NCI-H2196 treated with DMSO at 0.1 percent for 48 hours (cell line): ENCODE measurements around the gene REC8.
A peak's percentile ranks its signal among the peaks of the same experiment; 100 is the strongest.

Source experiments
- DNase-seq: peaks from one replicate; lab custom pipeline; 2025; ENCODE audit not compliant: unreplicated experiment; lab: John Stamatoyannopoulos, UW

Gene REC8

GRCh38 chr14:24181371-24182077 is 9.6 kb downstream of the REC8 start:
- DNase-seq: no peak

DNA sequence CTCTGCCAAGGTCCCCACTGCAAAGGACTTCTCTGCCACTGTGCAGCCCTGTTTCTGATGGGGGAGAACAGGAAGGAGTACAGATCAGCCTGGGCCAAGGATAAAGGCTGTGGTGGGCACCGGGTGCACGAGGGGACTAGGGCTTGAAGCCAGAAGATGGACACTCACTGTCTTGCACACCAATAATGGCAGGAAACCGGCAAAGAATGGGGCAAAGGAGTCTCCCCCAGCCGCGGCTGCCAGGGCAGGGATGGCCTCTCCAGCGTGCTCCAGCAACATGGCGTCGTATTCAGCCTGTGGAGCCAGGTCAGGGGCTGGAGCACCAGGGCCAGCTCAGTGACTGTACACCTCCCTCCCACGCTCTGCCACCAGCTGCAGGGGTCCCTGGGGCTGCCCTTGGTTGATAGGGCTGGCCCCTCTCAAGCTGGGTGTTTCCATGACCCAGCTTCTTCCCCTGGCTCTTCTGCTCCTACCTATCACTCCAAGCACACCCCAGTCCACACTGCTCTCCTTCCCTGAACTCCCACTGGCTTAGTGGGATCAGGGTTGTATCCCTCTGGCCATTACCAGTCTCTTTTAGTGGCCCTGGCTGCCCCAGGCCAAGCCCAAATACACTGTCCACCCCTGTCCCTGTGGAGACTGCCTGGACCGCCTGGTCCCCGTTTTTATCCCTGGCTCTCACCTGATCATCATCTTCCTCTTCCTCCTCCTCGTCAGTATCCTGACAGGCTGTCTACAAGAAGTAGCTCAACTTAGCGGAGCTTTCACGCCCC is 10.4 kb downstream of the REC8 start:
- no peak for DNase-seq

GRCh38 chr14:24183014-24183481 is 11.2 kb downstream of the REC8 start:
- no peak for DNase-seq

GRCh38 chr14:24184104-24184970 is 12.5 kb downstream of the REC8 start:
- DNase-seq: no peak

- DNase-seq: no peak
These were observed 13.1 kb downstream of the REC8 start for GRCh38 chr14:24185026-24185425.

DNA sequence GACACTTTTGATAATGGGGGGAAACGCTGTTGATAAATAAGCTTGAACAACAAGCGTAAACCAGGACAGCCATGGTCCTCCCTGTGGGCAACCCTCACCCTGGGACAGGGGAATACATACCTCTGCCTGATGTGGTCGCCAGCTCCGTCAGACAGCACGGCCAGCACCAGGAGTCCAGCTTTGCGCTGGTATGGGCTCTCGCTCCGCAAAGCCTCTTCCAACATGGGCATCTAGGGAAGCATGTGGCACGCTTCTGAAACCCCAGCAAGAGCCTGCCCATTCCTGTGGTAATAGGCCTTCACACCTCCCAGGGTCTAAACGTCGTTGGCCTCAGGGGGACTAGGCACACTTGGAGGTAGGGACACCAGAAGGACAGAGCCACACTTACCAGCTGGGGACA is 13.9 kb downstream of the REC8 start:
- no peak for DNase-seq

- no peak for DNase-seq
These were observed 15.1 kb downstream of the REC8 start for GRCh38 chr14:24186831-24187538.

DNA sequence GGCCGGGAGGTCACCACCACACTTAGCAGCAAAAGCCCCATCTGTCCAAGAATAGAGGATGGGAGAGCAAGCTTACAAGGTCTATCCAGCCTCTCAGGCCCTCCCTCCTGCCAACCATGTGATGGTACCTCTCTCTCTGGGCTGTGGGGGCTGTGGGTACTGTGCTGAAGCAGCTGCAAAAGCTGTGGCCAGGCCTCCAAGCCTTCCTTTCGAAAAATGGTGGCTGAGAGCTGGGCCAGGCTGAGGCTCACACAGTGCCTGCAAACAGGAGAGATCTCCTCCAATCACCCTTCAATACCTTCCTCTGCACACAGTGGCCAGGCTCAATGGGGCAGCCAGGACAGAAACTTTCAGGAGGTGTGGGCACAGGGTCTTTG is 15.6 kb downstream of the REC8 start:
- no peak for DNase-seq

DNA sequence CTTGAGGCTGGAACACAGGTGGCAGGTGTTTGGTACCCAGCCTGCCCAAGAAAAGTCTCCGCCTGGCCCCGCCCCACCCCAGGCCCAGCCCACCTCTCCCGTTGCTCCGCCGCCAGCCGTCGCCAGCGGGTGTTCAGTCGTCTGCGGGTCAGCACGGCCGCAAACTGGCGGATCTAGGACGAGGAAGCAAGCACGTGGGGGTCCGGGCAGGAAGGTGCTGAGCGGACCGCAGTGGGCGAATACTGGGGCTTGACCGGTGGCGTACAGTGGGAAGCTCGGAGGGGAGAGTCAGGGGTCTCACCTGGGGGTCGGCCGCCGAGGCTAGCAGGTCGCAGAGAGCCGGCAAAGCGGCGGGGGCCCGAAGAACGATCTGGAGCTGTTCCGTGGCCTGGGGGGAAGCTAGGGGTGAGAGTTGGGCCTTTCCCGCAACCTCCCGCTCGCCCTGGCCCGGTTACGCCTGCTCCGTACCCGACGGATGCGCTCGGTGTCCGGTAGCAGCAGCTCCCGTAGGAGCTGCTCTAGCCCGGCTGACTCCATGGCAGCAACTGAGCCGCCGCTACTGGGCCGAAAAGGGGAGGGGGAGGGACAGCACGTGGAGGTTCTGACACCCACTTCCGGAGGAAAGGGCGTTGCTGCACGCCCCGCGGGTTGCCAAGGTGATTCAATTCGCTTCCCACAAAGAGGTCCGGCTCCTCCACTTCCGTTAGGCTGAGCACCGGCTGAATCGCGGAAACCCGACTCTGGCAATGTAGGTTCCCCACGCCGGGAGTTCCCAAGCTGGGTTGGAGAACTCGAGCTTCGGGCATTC is 16.6 kb downstream of the REC8 start, which contains the start of gene IPO4:
TSS of gene IPO4 (minus strand) at position 566 of the 808 bp plus-strand sequence. CDS start at position 537, 29 bp downstream.
- peak; percentile 98 for DNase-seq

DNA sequence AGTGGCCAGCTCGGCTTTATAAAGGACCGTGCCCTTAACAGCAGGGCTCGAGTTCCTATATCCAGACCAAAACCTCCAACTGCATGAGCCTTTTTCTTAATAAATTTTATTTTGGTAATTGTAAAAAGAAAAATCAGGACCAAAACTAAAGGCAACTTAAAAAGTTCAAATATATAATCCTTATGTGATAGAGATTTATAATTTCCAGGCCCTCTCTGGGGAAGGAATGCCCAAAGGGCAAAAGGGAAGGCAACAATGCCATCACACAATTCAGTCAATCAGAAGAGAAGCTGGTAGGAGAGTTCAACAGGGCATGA is 17.1 kb downstream of the REC8 start:
- no peak for DNase-seq

DNA sequence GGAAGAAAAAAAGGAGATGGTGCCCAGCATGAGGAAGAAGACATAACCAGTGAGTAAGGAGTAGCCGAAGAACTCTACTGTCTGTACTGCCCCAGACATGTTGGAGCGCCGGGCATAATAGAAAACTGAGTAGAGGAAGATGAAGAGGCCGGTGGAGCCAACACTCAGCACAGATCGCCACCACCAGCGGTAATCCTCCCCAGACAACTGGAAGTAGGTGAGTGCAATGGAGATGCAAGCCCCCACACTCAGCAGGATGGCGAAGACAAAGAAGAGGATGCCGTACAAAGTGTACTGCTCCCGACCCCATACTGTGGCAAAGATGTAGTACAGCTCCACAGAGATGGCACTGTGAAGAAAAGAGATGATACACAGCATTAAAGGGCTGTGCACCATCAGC is 17.6 kb downstream of the REC8 start:
- DNase-seq: no peak

DNA sequence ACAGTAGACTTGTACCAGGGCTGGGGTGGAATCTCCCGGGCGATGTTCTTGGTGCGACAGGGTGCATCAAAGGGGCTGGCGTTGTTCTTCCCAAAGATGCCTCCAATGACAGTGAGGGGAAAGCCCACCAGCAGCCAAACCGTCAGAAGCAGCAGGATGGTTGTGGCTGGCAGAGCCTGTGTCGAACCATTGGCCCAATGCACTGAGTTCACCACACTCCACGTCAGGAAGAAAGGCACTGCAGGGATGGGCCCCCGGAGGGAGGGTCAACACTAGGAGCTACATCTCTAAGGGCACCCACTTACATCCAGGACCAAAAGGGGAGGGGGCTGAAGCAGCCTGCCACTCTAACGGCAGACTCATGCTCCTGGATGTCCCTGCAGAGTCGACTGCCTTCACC is 18.5 kb downstream of the REC8 start:
- DNase-seq: no peak

DNA sequence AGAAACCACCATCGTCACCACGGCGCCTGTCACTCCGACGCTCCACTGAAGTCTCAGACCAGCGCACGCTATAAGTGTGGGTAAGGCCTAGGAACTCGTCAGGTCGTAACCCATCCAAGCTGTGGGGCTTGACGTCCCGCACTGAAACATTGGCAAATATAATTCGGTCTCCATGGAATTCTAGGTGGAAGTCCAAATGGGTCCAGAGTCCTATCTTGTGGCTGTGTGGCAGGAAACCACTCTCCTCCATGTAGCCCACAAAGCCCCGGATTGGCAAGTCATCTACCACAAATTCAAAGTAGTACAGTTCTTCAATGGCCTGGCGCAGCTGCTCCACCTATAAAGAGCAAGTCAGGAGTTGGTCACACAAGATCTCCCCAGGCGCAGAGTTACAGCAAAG is 21.1 kb downstream of the REC8 start:
- no peak for DNase-seq

DNA sequence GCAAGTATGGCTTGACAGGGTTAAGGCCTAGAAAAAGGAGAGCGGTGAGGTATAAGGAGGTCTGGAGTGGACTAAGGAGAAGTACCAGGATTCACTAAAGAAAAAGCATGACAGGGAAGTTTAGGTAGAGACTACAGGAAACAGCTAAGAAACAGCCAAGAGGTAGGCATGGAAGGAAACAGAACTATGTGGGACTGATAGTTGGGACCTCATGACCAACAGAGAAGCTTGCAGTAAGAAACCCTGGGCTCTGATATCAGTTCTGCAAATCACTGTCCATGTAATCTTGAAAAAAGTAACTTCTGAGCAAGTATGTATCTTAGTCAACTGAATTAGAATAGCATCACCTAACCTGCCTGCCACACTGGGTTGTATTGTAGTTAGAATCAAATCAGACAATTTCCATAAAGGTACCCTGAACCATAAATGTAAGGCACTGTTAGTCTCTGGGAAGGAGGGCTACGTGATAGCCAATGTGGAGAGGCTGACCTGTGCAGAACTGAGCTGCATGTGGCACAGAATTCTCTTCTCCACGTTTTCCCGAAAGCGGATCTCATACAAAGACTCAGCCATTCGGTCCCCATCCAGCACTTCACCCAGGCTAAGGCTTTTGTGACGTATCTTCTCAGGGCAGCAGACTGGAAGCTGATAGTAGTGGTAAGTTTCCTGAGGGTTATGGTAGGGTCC is 22.4 kb downstream of the REC8 start:
- no peak for DNase-seq

GRCh38 chr14:24194873-24195185 is 22.9 kb downstream of the REC8 start:
- DNase-seq: no peak

- peak; percentile 53 for DNase-seq
These were observed 23.5 kb downstream of the REC8 start, which contains the start of gene TM9SF1 for GRCh38 chr14:24195186-24196070. Gene TM9SF1 (minus strand): TSS chr14:24195441. CDS start chr14:24195019, 422 bp downstream.

DNA sequence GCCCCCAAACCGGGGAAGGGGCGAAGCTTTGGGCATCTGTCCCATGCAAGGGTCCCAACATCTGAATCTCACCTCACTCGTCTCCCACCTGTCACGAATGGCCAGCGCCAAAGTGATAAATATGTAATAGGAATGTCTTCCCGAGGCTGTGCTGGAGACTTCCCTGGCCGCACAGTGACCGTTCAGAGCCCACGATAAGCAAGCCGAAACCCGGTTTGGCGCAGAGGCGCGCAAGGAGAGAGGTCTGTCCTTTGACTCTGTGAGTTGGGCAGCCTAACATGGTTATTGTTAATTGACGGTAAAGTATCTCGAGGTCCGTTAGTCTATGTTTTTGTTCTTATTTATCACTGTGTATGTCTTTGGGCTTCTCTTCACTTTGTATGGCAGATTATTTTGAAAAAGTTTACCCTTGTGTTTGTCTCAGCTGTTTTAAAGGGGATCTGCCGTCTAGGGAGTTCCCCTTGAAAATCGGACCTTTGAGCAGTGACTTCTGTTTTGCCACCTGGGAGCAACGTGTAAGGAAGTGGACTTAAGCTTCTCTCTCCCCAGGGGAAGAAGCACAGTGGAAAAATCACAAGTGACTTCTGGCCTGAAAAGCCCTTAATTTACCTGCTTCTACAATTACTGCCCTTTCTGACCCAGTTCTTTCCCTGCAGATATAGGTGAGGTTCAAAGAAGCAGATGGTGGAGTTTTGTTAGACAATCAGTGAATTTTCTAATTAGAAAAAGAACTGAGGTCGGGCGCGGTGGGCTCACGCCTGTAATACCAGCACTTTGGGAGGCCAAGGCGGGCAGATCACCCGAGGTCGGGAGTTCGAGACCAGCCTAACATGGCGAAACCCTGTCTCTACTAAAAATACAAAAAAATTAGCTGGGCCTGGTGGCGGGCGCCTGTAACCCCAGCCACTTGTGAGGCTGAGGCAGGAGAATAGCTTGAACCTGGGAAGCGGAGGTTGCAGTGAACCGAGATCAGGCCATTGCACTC is 24.5 kb downstream of the REC8 start:
- no peak for DNase-seq
